A204.1 (cell line): Measurements from ENCODE around the gene LTBP4.
"Not testable (repeated sequence)": the region's sequence is repeated elsewhere in the genome, so short reads cannot be mapped to it uniquely, and the experiment has no call there.

Source experiments
- FAIRE-seq: peaks from 2 replicates; lab custom pipeline; 2012; peaks lifted over from hg19 to GRCh38; lab: Jason Lieb, UNC

LTBP4 gene

GRCh38 chr19:40576585-40577451 lies 24.4 kb upstream of the LTBP4 start, which contains the start of gene SHKBP1:
TSS of gene SHKBP1 (plus strand) at chr19:40576873. CDS start at chr19:40576900, 27 bp downstream.
- no peak for FAIRE-seq

- FAIRE-seq: no peak
These were observed 22.7 kb upstream of the LTBP4 start for GRCh38 chr19:40578442-40578908.

- no peak for FAIRE-seq
These were observed 20.6 kb upstream of the LTBP4 start for GRCh38 chr19:40580619-40581018.

GRCh38 chr19:40581531-40581930 lies 19.6 kb upstream of the LTBP4 start:
- no peak for FAIRE-seq

- no peak for FAIRE-seq
These were observed 18.7 kb upstream of the LTBP4 start for GRCh38 chr19:40582467-40582866.

- FAIRE-seq: no peak
These were observed 17.9 kb upstream of the LTBP4 start for GRCh38 chr19:40583283-40583682.

- no peak for FAIRE-seq
These were observed 17.2 kb upstream of the LTBP4 start for GRCh38 chr19:40584007-40584406.

GRCh38 chr19:40585241-40585981 lies 15.8 kb upstream of the LTBP4 start:
- FAIRE-seq: no peak

- no peak for FAIRE-seq
These were observed 15.2 kb upstream of the LTBP4 start for GRCh38 chr19:40585982-40586422.

GRCh38 chr19:40586611-40587010 lies 14.6 kb upstream of the LTBP4 start:
- FAIRE-seq: no peak

- no peak for FAIRE-seq
These were observed 12.9 kb upstream of the LTBP4 start for GRCh38 chr19:40588110-40588854.

GRCh38 chr19:40588926-40589569 lies 12.1 kb upstream of the LTBP4 start:
- FAIRE-seq: no peak

GRCh38 chr19:40589591-40590429 lies 11.4 kb upstream of the LTBP4 start:
- FAIRE-seq: no peak

- FAIRE-seq: no peak
These were observed 10.5 kb upstream of the LTBP4 start for GRCh38 chr19:40590464-40591265.

- FAIRE-seq: not testable (repeated sequence)
These were observed 9.4 kb upstream of the LTBP4 start for GRCh38 chr19:40591724-40592123.

- no peak for FAIRE-seq
These were observed 9.0 kb upstream of the LTBP4 start for GRCh38 chr19:40592170-40592569.

GRCh38 chr19:40594255-40594654 lies 6.9 kb upstream of the LTBP4 start:
- no peak for FAIRE-seq

GRCh38 chr19:40594657-40595091 lies 6.5 kb upstream of the LTBP4 start:
- no peak for FAIRE-seq

- FAIRE-seq: no peak
These were observed 4.4 kb upstream of the LTBP4 start for GRCh38 chr19:40596608-40597328.
